Spleen (tissue), 11 donors: ENCODE measurements around the gene HIRIP3. TPM values are rescaled to one million over a fixed set of nuclear protein-coding genes. Genes with fewer than 3 reads are reported as not detected.

Experiments used
- DNase-seq: peaks from one replicate; pipeline ENCODE4 v3.0.0-alpha.2; 2020
- H3K27ac ChIP-seq, 8 donors: fragments of 200-600 bp; sonication (generic) in 7 of 8; 1 replicate in 4 of 8; 2 replicates in 4 of 8; pipeline versions ENCODE4 v1.5.0 to v1.8.0; 2016 to 2021; ENCODE audit warnings: inconsistent platforms in 4 of 8, mild to moderate bottlenecking in 4 of 8, moderate library complexity in 1 of 8
- H3K27me3 ChIP-seq, 7 donors: fragments of 200-600 bp; sonication (generic) in 6 of 7; replicated peaks in 1 of 7; 1 replicate in 4 of 7; 2 replicates in 3 of 7; pipeline versions ENCODE4 v1.5.0 to v1.8.0; 2016 to 2021; ENCODE audit warnings: inconsistent platforms in 3 of 7, mild to moderate bottlenecking in 1 of 7
- H3K36me3 ChIP-seq, 6 donors: fragments of 200-600 bp; sonication (generic) in 5 of 6; 1 replicate in 4 of 6; 2 replicates in 2 of 6; pipeline versions ENCODE4 v1.5.0 to v1.8.0; 2016 to 2021; ENCODE audit warnings: inconsistent platforms in 2 of 6
- H3K4me1 ChIP-seq, 6 donors: fragments of 200-600 bp; sonication (generic) in 5 of 6; 1 replicate in 3 of 6; 2 replicates in 3 of 6; pipeline versions ENCODE4 v1.5.0 to v1.8.0; 2016 to 2021; ENCODE audit warnings: inconsistent platforms in 3 of 6
- H3K4me3 ChIP-seq, 8 donors: fragments of 200-600 bp; sonication (generic) in 7 of 8; 1 replicate in 4 of 8; 2 replicates in 4 of 8; pipeline versions ENCODE4 v1.5.0 to v1.8.0; 2016 to 2021; ENCODE audit warnings: inconsistent platforms in 4 of 8, mild to moderate bottlenecking in 4 of 8, moderate library complexity in 2 of 8
- H3K9me3 ChIP-seq, 8 donors: fragments of 200-600 bp; sonication (generic) in 7 of 8; 1 replicate in 4 of 8; 2 replicates in 4 of 8; pipeline versions ENCODE4 v1.5.0 to v1.8.0; 2016 to 2021; ENCODE audit warnings: inconsistent platforms in 4 of 8
- CTCF ChIP-seq, 11 experiments: fragments of 200-600 bp in 7 of 11; fragments of 450-650 bp in 4 of 11; sonication (generic) in 4 of 11; IDR thresholded peaks in 8 of 11; conservative IDR thresholded peaks in 3 of 11; 1 replicate in 7 of 11; 2 replicates in 4 of 11; pipeline versions ENCODE4 v1.4.0 to v1.8.0; 2016 to 2021; ENCODE audit warnings: antibody characterized with exemption in 11 of 11, inconsistent platforms in 4 of 11, mild to moderate bottlenecking in 1 of 11
- POLR2A ChIP-seq, 3 donors: fragments of 450-650 bp; IDR thresholded peaks; one replicate each; pipeline ENCODE4 v1.5.1; 2017; ENCODE audit warnings: antibody characterized with exemption in 3 of 3, mild to moderate bottlenecking in 1 of 3
- POLR2AphosphoS5 ChIP-seq, 3 donors: sonication (generic); formaldehyde crosslinking; IDR thresholded peaks; one replicate each; pipeline ENCODE4 v1.5.1; 2017; ENCODE audit warnings: antibody characterized with exemption in 3 of 3
- WGBS, 5 donors: extraction: QIAGEN DNeasy Blood & Tissue Kit in 3 of 5; methylation state at CpG; one replicate each; pipeline versions ENCODE4 v1.1.5 to v1.1.7; 2013 to 2018; 5-methylcytosine and 5-hydroxymethylcytosine counted together
- intact Hi-C: fragments of 100-400 bp; cut with DNase I; formaldehyde crosslinking; loops from one replicate; pipeline ENCODE4 v1.15.0; 2023; ENCODE audit warnings: low total_unique reads
- polyA plus RNA-seq, 3 donors: library from polyadenylated mRNA; stranded (reverse); fragments of 200-250 nt; gene quantifications; one replicate each; pipeline ENCODE4 v1.2.1, GENCODE V29; 2013
- total RNA-seq, 7 donors: library from RNA; depleted of rRNA in 3 of 7; stranded (reverse); fragments of >200 nt in 3 of 7; fragmentation: NEBNext Ultra II Directional in 4 of 7; extraction: Animal tissue kit (Norgen Biotek cat#: 25700) in 4 of 7; gene quantifications; one replicate each; pipeline versions ENCODE4 v1.1.0 to v1.2.1, GENCODE V29; 2016 to 2021
- donor health status: healthy with polysubstance abuse.
- donor health status: DM: no; HTN: no; CAD: no; lungs with moderate emphysema.
- donor health status: DM: no; HTN: no; CAD: no.
- donor health status: Bipolar disorder and iron deficiency.
- donor health status: healthy.
- donor health status: DM: no; HTN: no; CAD: no.
- donor health status: DM: yes; HTN: yes; CAD: no.

Gene HIRIP3
- total and polyA plus RNA-seq, 10 donors, result 10.0 to 17.7 (median 14.0) TPM

- H3K36me3 ChIP-seq, result no peaks in the 10 kb centered on the region
- H3K4me1 ChIP-seq, result peaks cover 0 to 17% (median 12%) of the 10 kb centered on the region in 6 donors
- H3K27ac ChIP-seq, result no peak overlapping the region
- no peaks in the 10 kb centered on the region for H3K9me3 ChIP-seq
- peaks cover 3 to 77% (median 32%) of the 10 kb centered on the region in 7 donors for H3K27me3 ChIP-seq
- 83 to 94% (median 90%) methylated on average over 13 to 18 of the region's 18 CpGs for WGBS, 5 donors
- H3K4me3 ChIP-seq, result no peak overlapping the region
- TF ChIP-seq POLR2AphosphoS5 (IDR thresholded peaks at IDR 0.05) (no peak), CTCF (IDR thresholded peaks at IDR 0.05 in 8 of 11, conservative IDR thresholded peaks at IDR 0.05 in 3 of 11) (no peak), POLR2A (IDR thresholded peaks at IDR 0.05) (no peak)
- DNase-seq, result no peak
- intact Hi-C loops, result no loop called here
These were observed 31.0 kb upstream of the HIRIP3 start for GRCh38 chr16:30026449-30026848.

DNA sequence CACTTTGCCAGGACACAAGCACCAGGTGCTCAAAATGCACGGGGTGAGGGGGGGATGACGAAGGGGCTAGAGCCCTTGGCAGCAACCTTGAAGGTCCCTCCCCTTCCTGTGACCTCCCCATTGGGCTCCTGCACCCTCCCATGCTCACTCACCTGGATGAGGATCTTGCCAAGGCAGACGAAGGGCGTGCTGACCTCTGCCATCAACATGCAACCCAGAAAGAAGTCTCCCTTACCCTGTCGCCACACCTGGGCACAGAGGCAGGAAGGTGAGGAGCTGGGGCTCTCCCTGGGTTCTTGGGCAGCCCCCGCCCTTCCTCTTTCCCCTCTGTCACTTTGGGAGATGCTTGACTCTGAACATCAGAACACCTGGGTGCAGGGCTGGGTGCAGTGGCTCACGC, 30.2 kb upstream of the HIRIP3 start:
- DNase-seq, result no peak
- no peak overlapping the region for H3K27ac ChIP-seq
- H3K9me3 ChIP-seq, result no peaks in the 10 kb centered on the region
- TF ChIP-seq POLR2AphosphoS5 (IDR thresholded peaks at IDR 0.05), result no peak
- TF ChIP-seq CTCF (IDR thresholded peaks at IDR 0.05 in 8 of 11, conservative IDR thresholded peaks at IDR 0.05 in 3 of 11), result no peak
- TF ChIP-seq POLR2A (IDR thresholded peaks at IDR 0.05), result no peak
- H3K4me3 ChIP-seq, result no peak overlapping the region
- 54 to 70% (median 64%) methylated on average over 6 to 7 of the region's 7 CpGs for WGBS, 5 donors
- intact Hi-C loops, result no loop called here
- peaks cover 0 to 17% (median 14%) of the 10 kb centered on the region in 6 donors for H3K4me1 ChIP-seq
- no peaks in the 10 kb centered on the region for H3K36me3 ChIP-seq
- peaks cover 0 to 69% (median 25%) of the 10 kb centered on the region in 7 donors for H3K27me3 ChIP-seq

DNA sequence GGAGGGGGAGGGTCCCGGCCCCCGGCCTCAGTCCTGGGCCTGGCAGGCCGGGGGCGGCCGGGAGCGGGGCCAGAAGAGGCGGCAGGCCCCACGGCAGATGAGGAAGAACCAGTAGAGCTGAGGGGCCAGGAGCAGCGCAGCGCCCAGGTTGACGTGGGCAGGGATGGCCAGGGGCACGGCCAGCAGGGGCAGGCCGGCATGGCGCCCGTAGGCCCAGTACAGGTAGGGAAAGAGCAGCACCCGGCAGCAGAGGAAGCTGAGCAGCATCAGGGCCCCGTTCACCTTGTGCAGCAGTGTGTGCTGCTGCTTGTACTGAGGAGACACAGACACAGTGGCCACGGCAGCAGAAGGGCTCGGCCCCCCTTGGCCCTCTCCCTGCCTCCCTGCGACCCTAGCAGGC, 29.7 kb upstream of the HIRIP3 start:
- no peak for DNase-seq
- H3K9me3 ChIP-seq, result no peaks in the 10 kb centered on the region
- H3K27me3 ChIP-seq, result peaks cover 0 to 64% (median 22%) of the 10 kb centered on the region in 7 donors
- H3K4me3 ChIP-seq, result no peak overlapping the region
- H3K4me1 ChIP-seq, result peaks cover 0 to 18% (median 15%) of the 10 kb centered on the region in 6 donors
- intact Hi-C loops, result no loop called here
- no peak overlapping the region for H3K27ac ChIP-seq
- no peak for TF ChIP-seq POLR2AphosphoS5 (IDR thresholded peaks at IDR 0.05)
- TF ChIP-seq POLR2A (IDR thresholded peaks at IDR 0.05), result no peak
- no peak for TF ChIP-seq CTCF (IDR thresholded peaks at IDR 0.05 in 8 of 11, conservative IDR thresholded peaks at IDR 0.05 in 3 of 11)
- H3K36me3 ChIP-seq, result no peaks in the 10 kb centered on the region
- 70 to 85% (median 73%) methylated on average over 8 to 20 of the region's 20 CpGs for WGBS, 5 donors

DNA sequence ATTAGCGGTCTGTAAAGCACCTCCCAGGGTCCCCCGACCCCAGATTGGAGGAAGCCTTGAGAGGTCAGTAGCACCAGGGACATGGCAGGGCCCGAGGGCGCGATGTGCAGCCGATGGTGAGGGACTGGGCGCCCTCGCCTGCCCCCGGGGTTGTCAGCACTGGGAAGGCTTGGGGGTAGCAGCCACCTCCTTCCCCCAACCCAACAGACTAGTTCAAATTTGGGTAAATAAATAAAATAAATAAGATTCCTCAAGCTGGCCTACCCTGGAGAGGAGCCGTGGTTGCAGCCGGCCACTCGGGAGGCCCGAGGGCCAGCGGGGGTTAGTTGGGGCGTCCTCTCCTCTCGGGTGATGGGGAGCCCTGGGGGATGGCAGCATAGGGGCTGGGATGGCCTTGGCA, 29.0 kb upstream of the HIRIP3 start:
- 78 to 86% (median 83%) methylated on average over 16 of the region's 16 CpGs for WGBS, 5 donors

More for the DNA sequence above, 29.0 kb upstream of the HIRIP3 start:
- Histone ChIP-seq H3K4me3 (no peak overlapping the region), H3K27ac (no peak overlapping the region), H3K4me1 (peaks cover 0 to 18% (median 15%) of the 10 kb centered on the region in 6 donors), H3K36me3 (no peaks in the 10 kb centered on the region), H3K9me3 (no peaks in the 10 kb centered on the region), H3K27me3 (peaks cover 0 to 57% (median 15%) of the 10 kb centered on the region in 7 donors)
- no peak for DNase-seq
- intact Hi-C loops, result loop anchor here (5.0 kb wide), 1 partner anchor 322 kb away; no protein-coding TSS in a partner anchor
- TF ChIP-seq CTCF (IDR thresholded peaks at IDR 0.05 in 8 of 11, conservative IDR thresholded peaks at IDR 0.05 in 3 of 11) (no peak), POLR2AphosphoS5 (IDR thresholded peaks at IDR 0.05) (no peak), POLR2A (IDR thresholded peaks at IDR 0.05) (no peak)
